Measurements from ENCODE around the gene CNNM2.
"Not testable (repeated sequence)": the region's sequence is repeated elsewhere in the genome, so short reads cannot be mapped to it uniquely, and the experiment has no call there.

CNNM2 gene

GRCh38 chr10:102927311-102928010, 9.4 kb downstream of the CNNM2 start:
- DNase-seq, result no peak

GRCh38 chr10:102928442-102928841, 10.3 kb downstream of the CNNM2 start:
- not testable (repeated sequence) for DNase-seq

GRCh38 chr10:102930720-102931119, 12.6 kb downstream of the CNNM2 start:
- DNase-seq, result no peak

GRCh38 chr10:102931643-102932042, 13.5 kb downstream of the CNNM2 start:
- DNase-seq, result no peak

GRCh38 chr10:102935505-102935904, 17.4 kb downstream of the CNNM2 start:
- DNase-seq, result no peak

- DNase-seq, result no peak
These were observed 18.0 kb downstream of the CNNM2 start for GRCh38 chr10:102935939-102936605.

- DNase-seq, result no peak
These were observed 23.3 kb downstream of the CNNM2 start for GRCh38 chr10:102941401-102941800.

GRCh38 chr10:102945449-102945848, 27.4 kb downstream of the CNNM2 start:
- DNase-seq, result no peak

- DNase-seq, result no peak
These were observed 27.9 kb downstream of the CNNM2 start for GRCh38 chr10:102945962-102946361.

- no peak for DNase-seq
These were observed 28.9 kb downstream of the CNNM2 start for GRCh38 chr10:102946992-102947391.

GRCh38 chr10:102948176-102948575, 30.1 kb downstream of the CNNM2 start:
- DNase-seq, result no peak

GRCh38 chr10:102948786-102949185, 30.7 kb downstream of the CNNM2 start:
- no peak for DNase-seq

GRCh38 chr10:102949916-102950315, 31.8 kb downstream of the CNNM2 start:
- no peak for DNase-seq

GRCh38 chr10:102951316-102951715, 33.2 kb downstream of the CNNM2 start:
- DNase-seq, result no peak

GRCh38 chr10:102959360-102959759, 41.3 kb downstream of the CNNM2 start:
- no peak for DNase-seq

GRCh38 chr10:102960157-102960556, 42.1 kb downstream of the CNNM2 start:
- DNase-seq, result no peak

GRCh38 chr10:102962267-102962666, 44.2 kb downstream of the CNNM2 start:
- no peak for DNase-seq

GRCh38 chr10:102962951-102963755, 45.1 kb downstream of the CNNM2 start:
- DNase-seq, result no peak

- no peak for DNase-seq
These were observed 45.6 kb downstream of the CNNM2 start for GRCh38 chr10:102963756-102964025.

- DNase-seq, result not testable (repeated sequence)
These were observed 46.0 kb downstream of the CNNM2 start for GRCh38 chr10:102964064-102964463.

GRCh38 chr10:102964713-102965112, 46.6 kb downstream of the CNNM2 start:
- no peak for DNase-seq

- DNase-seq, result no peak
These were observed 47.3 kb downstream of the CNNM2 start for GRCh38 chr10:102965311-102965851.

GRCh38 chr10:102967123-102967522, 49.0 kb downstream of the CNNM2 start:
- DNase-seq, result no peak
